Heart right ventricle (tissue), 16 donors: ENCODE results near the gene ANXA4. TPM values are rescaled to one million over a fixed set of nuclear protein-coding genes. Genes with fewer than 3 reads are reported as not detected.
A peak's percentile ranks its signal among the peaks of the same experiment; 100 is the strongest.

Source experiments
- ATAC-seq, 8 donors: fragments of 200-7000 bp; cut with Tn5 transposase; one replicate each; pipeline ENCODE4 v1.9.1; 2020; ENCODE audit warnings: mild to moderate bottlenecking in 8 of 8, moderate library complexity in 8 of 8, moderate number of reproducible peaks in 1 of 8
- DNase-seq, 2 donors: peaks; one replicate each; pipeline ENCODE4 v3.0.0-alpha.2; 2020
- H3K27ac ChIP-seq, 10 donors: fragments of 200-600 bp; sonication (generic) in 2 of 10; one replicate each; pipeline versions ENCODE4 v1.5.0 to v1.8.0; 2020 to 2022; ENCODE audit warnings: mild to moderate bottlenecking in 3 of 10
- H3K27me3 ChIP-seq, 7 donors: fragments of 200-600 bp; one replicate each; pipeline ENCODE4 v1.8.0; 2021 to 2022; ENCODE audit warnings: mild to moderate bottlenecking in 2 of 7
- H3K36me3 ChIP-seq, 9 donors: fragments of 200-600 bp; sonication (generic) in 1 of 9; one replicate each; pipeline versions ENCODE4 v1.5.0 to v1.8.0; 2020 to 2022; ENCODE audit warnings: mild to moderate bottlenecking in 2 of 9
- H3K4me1 ChIP-seq, 9 donors: fragments of 200-600 bp; sonication (generic) in 1 of 9; one replicate each; pipeline versions ENCODE4 v1.5.0 to v1.8.0; 2020 to 2022; ENCODE audit warnings: mild to moderate bottlenecking in 4 of 9
- H3K4me3 ChIP-seq, 10 donors: fragments of 200-600 bp; sonication (generic) in 2 of 10; one replicate each; pipeline versions ENCODE4 v1.5.0 to v1.8.0; 2020 to 2022; ENCODE audit warnings: mild to moderate bottlenecking in 7 of 10, moderate library complexity in 2 of 10
- H3K9me3 ChIP-seq, 11 donors: fragments of 200-600 bp in 10 of 11; sonication (generic) in 2 of 11; one replicate each; pipeline versions ENCODE4 v1.5.0 to v1.8.0; 2013 to 2022; ENCODE audit warnings: mild to moderate bottlenecking in 2 of 11, control low read depth in 1 of 11, moderate library complexity in 1 of 11
- CTCF ChIP-seq, 9 donors: fragments of 200-600 bp; sonication (generic) in 2 of 9; IDR thresholded peaks; one replicate each; pipeline versions ENCODE4 v1.5.0 to v1.8.0; 2021 to 2022; ENCODE audit warnings: antibody characterized with exemption in 9 of 9, mild to moderate bottlenecking in 5 of 9, moderate library complexity in 1 of 9
- WGBS, 2 donors: extraction: QIAGEN DNeasy Blood & Tissue Kit; methylation state at CpG; one replicate each; pipeline ENCODE4 v1.1.7; 2013; ENCODE audit warnings: inconsistent platforms in 1 of 2; 5-methylcytosine and 5-hydroxymethylcytosine counted together
- intact Hi-C, 10 donors: fragments of 100-400 bp; cut with DNase I; formaldehyde crosslinking; loops; one replicate each; pipeline versions ENCODE4 v1.11.1 to v1.14.2; 2022
- polyA plus RNA-seq, 2 donors: library from polyadenylated mRNA; stranded (reverse); fragments of 200-250 nt; gene quantifications; one replicate each; pipeline ENCODE4 v1.2.3, GENCODE V29; 2013
- total RNA-seq, 10 donors: library from RNA; stranded (reverse); fragmentation: NEBNext Ultra II Directional in 3 of 10; extraction: Animal tissue kit (Norgen Biotek cat#: 25700) in 3 of 10; gene quantifications; one replicate each; pipeline versions ENCODE4 v1.2.1 to v1.2.4, GENCODE V29; 2021 to 2023
- donor health status: Arrhythmogenic right ventricular cardiomyopathy.
- donor health status: ischemic (EF 13 %, LVEDD 7.1; RV severe dilation, severe dysfunction).
- donor health status: healthy with polysubstance abuse.
- donor health status: DM: no; HTN: yes; CAD: no.
- donor health status: DM: no; HTN: no; CAD: no.
- donor health status: ischemic (EF 25% LVEDD 6.9; RV normal size, moderate dysfunction).
- donor health status: ischemic (EF 25% LVEDD 5.7; RV mildly dilated, moderate dysfunction).
- donor health status: healthy.
- donor health status: DM: yes; HTN: yes; CAD: no.
- donor health status: Ischemic cardiomyopathy.
- donor health status: ischemic (EF 35%, LVEDD 5.7; RV mildly dilated, moderate dysfunction).
- donor health status: nonischemic (EF 11% LVEDD 7.7; RV severe dilation, severe dysfunction).
- donor health status: DM: yes; HTN: yes; CAD: no.
- donor health status: PGD.
- donor health status: ischemic (EF 29% LVEDD 5.4; RV normal size, mild dysfunction).
- donor health status: nonischemic (EF 23%, LVEDD 6.1; RV moderate dilation, normal function).

ANXA4 gene
- total and polyA plus RNA-seq, 12 donors = 12.0 to 36.7 (median 22.6) TPM

GRCh38 chr2:69740502-69740951 lies 1.4 kb upstream of the ANXA4 start:
- Histone ChIP-seq H3K4me3 (peak overlapping the region in 8 of 10 donors; percentile 86 to 100 (median 94)), H3K9me3 (no peaks in the 10 kb centered on the region), H3K4me1 (peaks cover 0 to 46% (median 15%) of the 10 kb centered on the region in 9 donors), H3K27ac (peak overlapping the region in 6 of 10 donors; percentile 84 to 96 (median 94)), H3K27me3 (no peaks in the 10 kb centered on the region), H3K36me3 (no peaks in the 10 kb centered on the region)
- 58 to 63% methylated on average over 10 of the region's 10 CpGs for WGBS, 2 donors
- ATAC-seq (peak in 1 of 8 donors; percentile 15), DNase-seq (no peak)
- intact Hi-C loops = loop anchor here in 4 of 10 donors (5.0 to 10.0 kb wide), 3 partner anchors 57 to 334 kb away; no protein-coding TSS in a partner anchor
- TF ChIP-seq CTCF (IDR thresholded peaks at IDR 0.05) = no peak

- intact Hi-C loops = loop anchor here in 4 of 10 donors (5.0 to 10.0 kb wide), 3 partner anchors 56 to 334 kb away; no protein-coding TSS in a partner anchor
- 0 to 1% methylated on average over 13 of the region's 13 CpGs for WGBS, 2 donors
- TF ChIP-seq CTCF (IDR thresholded peaks at IDR 0.05) = peak in 4 of 9 donors; percentile 7 to 40 (median 20)
These were observed 732 bp upstream of the ANXA4 start for GRCh38 chr2:69741229-69741574.

GRCh38 chr2:69742322-69742952 lies 503 bp downstream of the ANXA4 start:
- H3K36me3 ChIP-seq = no peaks in the 10 kb centered on the region
- 18 to 23% methylated on average over 22 of the region's 22 CpGs for WGBS, 2 donors
- TF ChIP-seq CTCF (IDR thresholded peaks at IDR 0.05) = no peak

More at GRCh38 chr2:69741229-69741574, 732 bp upstream of the ANXA4 start:
- H3K27ac ChIP-seq = peak overlapping the region; percentile 81 to 96 (median 94)
- H3K27me3 ChIP-seq = no peaks in the 10 kb centered on the region
- H3K4me1 ChIP-seq = peaks cover 0 to 46% (median 15%) of the 10 kb centered on the region in 9 donors
- H3K36me3 ChIP-seq = no peaks in the 10 kb centered on the region
- H3K9me3 ChIP-seq = no peaks in the 10 kb centered on the region
- H3K4me3 ChIP-seq = peak overlapping the region; percentile 71 to 100 (median 91)
- ATAC-seq (peak; percentile 44 to 77 (median 66)), DNase-seq (peak; percentile 49 to 53)

GRCh38 chr2:69743847-69744264 lies 1.9 kb downstream of the ANXA4 start:
- no peak for ATAC-seq
- H3K27ac ChIP-seq = no peak overlapping the region
- no peaks in the 10 kb centered on the region for H3K9me3 ChIP-seq
- H3K36me3 ChIP-seq = peaks cover 0 to 2% (median 0%) of the 10 kb centered on the region in 9 donors
- no peaks in the 10 kb centered on the region for H3K27me3 ChIP-seq
- TF ChIP-seq CTCF (IDR thresholded peaks at IDR 0.05) = no peak
- WGBS, 2 donors = 93 to 95% methylated on average over 2 of the region's 2 CpGs
- peaks cover 0 to 46% (median 15%) of the 10 kb centered on the region in 9 donors for H3K4me1 ChIP-seq
- H3K4me3 ChIP-seq = no peak overlapping the region
- DNase-seq = no peak
- intact Hi-C loops = loop anchor here in 4 of 10 donors (5.0 to 10.0 kb wide), 3 partner anchors 53 to 331 kb away; no protein-coding TSS in a partner anchor

More at GRCh38 chr2:69742322-69742952, 503 bp downstream of the ANXA4 start:
- H3K4me3 ChIP-seq = peak overlapping the region; percentile 71 to 100 (median 91)
- no peaks in the 10 kb centered on the region for H3K9me3 ChIP-seq
- DNase-seq (no peak), ATAC-seq (peak; percentile 26 to 65 (median 38))
- peak overlapping the region; percentile 39 to 96 (median 94) for H3K27ac ChIP-seq
- no peaks in the 10 kb centered on the region for H3K27me3 ChIP-seq
- peaks cover 0 to 46% (median 15%) of the 10 kb centered on the region in 9 donors for H3K4me1 ChIP-seq
- intact Hi-C loops = loop anchor here in 4 of 10 donors (5.0 to 10.0 kb wide), 3 partner anchors 55 to 332 kb away; no protein-coding TSS in a partner anchor
